MM.1S (cell line): ENCODE data around the gene VRK3.

Source experiments
- EZH2 ChIP-seq: fragments of 300-600 bp; sonication (generic); optimal IDR thresholded peaks from 2 replicates; pipeline ENCODE3; 2017; ENCODE audit warnings: low read depth, mild to moderate bottlenecking, antibody characterized with exemption, low read length, mixed read lengths
- TF ChIP-seq, protein P1 (sequence below): fragments of 300-600 bp; sonication (generic); IDR thresholded peaks from 2 replicates; pipeline ENCODE4 v1.5.1; 2016; ENCODE audit warnings: antibody characterized with exemption, low read length, mixed read lengths

DNA sequence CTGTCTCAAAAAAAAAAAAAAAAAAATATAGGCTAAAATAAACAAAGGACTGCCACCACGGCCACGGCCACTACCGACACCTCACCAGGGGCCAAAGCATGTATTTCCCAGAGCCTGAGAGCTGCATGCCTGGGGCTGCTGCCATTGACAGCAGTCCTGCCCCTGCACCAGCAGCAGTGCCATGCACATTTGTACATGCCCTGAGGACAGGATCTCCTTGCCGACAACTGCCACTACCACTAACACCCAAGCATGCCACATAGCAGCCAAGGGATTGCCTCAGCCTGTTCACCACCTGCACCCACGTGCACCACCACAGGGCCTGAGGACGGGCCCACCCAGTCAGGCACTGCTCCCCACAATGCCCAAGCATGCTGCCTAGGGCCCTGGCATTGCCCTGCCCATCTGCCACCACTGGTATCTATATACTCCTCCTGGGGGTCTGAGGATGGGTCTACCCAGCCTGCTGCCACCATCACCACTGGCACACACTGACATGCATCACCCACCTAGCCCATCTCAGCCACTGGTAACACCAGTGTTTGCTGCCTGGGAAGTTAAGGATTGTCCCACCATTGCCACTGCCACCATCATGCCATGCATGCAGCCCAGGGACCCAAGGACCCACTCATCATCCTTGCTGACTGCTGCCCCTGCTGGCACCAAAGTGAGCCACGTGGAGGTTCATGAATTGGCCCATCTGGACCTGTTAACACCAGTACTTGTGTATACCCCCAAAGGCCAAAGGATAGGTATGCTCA is 85.3 kb downstream of the VRK3 start:
- TF ChIP-seq, protein P1, sequence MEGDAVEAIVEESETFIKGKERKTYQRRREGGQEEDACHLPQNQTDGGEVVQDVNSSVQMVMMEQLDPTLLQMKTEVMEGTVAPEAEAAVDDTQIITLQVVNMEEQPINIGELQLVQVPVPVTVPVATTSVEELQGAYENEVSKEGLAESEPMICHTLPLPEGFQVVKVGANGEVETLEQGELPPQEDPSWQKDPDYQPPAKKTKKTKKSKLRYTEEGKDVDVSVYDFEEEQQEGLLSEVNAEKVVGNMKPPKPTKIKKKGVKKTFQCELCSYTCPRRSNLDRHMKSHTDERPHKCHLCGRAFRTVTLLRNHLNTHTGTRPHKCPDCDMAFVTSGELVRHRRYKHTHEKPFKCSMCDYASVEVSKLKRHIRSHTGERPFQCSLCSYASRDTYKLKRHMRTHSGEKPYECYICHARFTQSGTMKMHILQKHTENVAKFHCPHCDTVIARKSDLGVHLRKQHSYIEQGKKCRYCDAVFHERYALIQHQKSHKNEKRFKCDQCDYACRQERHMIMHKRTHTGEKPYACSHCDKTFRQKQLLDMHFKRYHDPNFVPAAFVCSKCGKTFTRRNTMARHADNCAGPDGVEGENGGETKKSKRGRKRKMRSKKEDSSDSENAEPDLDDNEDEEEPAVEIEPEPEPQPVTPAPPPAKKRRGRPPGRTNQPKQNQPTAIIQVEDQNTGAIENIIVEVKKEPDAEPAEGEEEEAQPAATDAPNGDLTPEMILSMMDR, result peak; percentile 25
- no peak for TF ChIP-seq EZH2
